SKM-1 (cell line): ENCODE data around the gene MEN1.
"Not testable (repeated sequence)": the region's sequence is repeated elsewhere in the genome, so short reads cannot be mapped to it uniquely, and the experiment has no call there.

Experiments used
- DNase-seq: peaks from one replicate; lab custom pipeline; 2025; ENCODE audit not compliant: unreplicated experiment; lab: John Stamatoyannopoulos, UW

Gene MEN1

DNA sequence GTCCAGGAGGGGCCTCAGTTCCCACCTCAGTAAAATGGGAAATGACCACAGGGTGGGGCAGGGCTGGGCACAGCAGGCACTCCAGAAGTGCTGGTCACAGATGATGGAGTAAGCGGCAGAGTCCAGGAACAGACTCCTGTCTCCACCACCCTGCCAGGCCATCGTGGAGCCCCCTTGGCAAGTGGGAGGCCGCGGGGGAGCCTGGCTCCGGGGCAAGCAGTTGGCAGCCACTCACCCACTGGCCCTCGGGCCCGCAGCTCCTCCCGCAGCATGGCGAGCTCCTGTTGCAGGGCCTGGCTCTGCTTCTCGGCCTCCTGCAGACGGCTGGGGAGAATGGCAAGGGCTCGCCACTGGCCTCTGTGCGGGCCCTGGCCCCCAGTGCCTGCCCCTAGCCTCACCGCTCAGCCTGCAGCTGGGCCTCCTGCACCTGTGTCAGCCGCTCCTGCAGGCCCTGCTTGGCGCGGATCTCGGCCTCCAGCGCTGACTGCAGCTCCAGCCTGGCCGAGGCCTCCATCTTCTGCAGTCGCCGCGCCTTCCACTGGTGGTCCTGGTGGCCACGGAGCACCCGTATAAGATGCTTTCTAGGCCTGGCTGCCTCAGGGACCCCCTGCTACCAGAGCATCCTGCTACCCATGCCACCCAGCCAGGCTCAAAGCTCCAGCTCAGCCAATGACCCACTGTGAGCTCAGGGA, 23.8 kb upstream of the MEN1 start:
- no peak for DNase-seq

DNA sequence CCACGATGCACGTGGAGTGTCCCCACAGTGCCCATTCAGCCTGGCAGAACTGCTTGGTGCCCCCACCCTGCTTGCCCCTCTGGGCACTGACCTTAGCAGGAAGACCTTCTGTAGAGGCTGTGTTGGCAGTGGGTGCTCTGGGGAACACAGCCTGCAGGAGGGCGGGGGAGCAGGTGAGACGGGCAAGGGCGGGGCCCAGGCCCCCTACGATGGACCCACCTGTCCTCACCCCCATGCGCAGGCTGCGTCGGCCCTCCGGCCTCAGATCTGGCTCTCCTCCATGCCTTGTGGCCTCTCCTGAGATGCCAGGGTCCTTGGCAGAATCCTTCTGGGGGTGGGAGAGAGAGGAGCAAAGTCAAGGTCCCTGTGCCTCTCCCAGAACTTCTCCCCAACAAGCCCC, 23.2 kb upstream of the MEN1 start:
- DNase-seq: no peak

- no peak for DNase-seq
Measured at GRCh38 chr11:64833198-64833502, 22.8 kb upstream of the MEN1 start.

DNA sequence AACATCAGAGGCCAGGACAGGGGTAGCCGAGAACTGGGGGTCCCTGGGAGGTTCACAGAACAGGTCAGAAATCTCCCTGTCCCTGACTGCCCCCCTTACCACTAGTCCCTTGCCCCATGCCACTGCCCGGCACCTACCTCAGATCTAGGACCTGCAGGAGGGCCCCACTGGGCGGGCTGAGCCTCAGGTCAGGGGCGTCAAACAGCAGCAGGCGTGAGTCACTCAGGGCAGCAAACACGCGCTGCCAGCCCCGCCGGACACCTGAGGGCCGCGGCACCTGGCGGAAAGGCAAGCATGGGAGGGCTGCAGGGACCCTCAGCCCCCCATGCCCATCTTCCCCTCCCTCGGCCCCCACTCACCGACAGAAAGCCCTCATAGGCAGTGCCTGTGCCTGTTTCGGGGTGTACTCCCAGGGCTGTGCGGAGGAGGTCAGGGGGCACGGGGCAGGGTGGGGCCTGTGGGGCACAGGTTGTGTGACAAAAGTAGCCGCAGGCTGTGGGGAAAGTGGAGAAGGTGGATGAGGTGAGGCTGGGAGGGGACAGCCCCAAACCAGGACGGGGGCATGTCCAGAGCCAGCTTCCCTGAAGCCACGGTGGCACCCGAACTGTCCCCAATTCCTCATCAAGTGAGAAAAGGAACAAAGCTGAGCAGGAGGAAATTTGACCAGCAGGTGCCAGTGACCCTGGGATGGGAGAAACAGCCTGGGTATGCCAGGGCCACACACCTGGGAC, 22.3 kb upstream of the MEN1 start:
- DNase-seq: no peak

GRCh38 chr11:64831411-64831891, 21.1 kb upstream of the MEN1 start:
- no peak for DNase-seq

- no peak for DNase-seq
Measured at GRCh38 chr11:64829536-64830251, 19.3 kb upstream of the MEN1 start.

- DNase-seq: no peak
Measured at GRCh38 chr11:64827451-64827839, 17.1 kb upstream of the MEN1 start.

GRCh38 chr11:64826578-64827450, 16.5 kb upstream of the MEN1 start:
- no peak for DNase-seq

- no peak for DNase-seq
Measured at GRCh38 chr11:64826062-64826461, 15.7 kb upstream of the MEN1 start.

DNA sequence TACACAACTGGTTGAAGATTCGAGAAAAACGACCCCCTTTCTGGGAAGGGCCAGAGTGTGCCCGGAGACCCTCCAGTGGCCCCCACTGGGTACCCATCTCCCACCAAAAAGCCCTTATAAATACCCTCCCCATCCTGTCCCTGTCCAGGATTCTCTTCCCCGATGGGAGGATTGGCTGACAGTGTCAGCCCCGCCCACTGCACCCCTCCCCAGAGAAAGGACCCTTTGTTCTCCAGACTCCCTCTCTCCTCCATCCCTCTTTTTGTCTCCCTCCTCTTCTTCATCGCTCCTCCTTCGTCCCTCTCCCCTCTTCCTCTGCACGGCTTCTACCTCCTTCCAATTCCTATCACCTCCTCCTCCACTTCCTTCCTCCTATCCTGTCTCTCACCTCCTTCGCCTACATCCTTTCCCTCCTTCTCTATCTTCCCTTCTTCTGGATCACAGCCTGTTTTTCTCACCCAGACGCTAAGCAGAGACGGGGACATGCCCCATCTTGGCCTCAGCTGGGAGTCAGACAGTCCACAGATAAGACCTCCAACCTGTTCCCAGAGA, 13.3 kb upstream of the MEN1 start:
- no peak for DNase-seq

DNA sequence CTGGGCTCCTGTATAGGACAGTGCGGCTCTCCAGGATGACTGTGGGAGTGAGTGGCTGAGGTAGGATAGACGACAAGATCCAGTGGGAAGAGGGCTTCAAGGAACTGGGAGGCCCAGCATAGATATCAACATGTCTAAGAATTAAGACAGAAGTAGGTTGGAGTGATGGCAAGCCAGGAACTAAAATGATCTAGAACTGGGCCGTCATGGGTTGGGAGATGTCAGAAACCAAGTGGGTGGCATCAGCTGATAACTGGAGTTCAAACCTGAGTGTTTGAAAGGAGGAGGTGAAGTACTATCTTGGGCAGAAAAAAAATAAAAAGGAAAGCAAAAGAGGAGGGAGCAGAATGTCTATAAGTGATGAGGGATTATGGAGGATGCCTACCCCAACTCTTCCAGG, 7.1 kb upstream of the MEN1 start:
- DNase-seq: no peak

DNA sequence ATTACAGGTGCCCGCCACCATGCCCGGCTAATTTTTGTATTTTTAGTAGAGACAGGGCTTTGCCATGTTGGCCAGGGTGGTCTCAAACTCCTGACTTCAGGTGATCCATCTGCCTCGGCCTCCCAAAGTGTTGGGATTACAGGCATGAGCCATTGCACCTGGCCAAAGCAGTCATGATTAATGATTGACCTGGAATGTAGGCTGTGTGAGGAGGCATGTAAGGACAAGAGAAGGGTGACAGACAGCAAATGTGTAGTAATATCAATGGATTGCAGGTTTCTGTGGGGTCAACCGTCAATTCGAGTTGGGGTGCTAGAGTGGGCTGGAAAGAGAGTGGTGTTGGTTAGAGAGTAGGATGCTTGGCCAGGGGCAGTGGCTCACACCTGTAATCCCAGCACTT, 5.1 kb upstream of the MEN1 start:
- DNase-seq: not testable (repeated sequence)

GRCh38 chr11:64814712-64815187, 4.4 kb upstream of the MEN1 start:
- DNase-seq: no peak

GRCh38 chr11:64813826-64814225, 3.5 kb upstream of the MEN1 start:
- DNase-seq: no peak

GRCh38 chr11:64810891-64811272, 531 bp upstream of the MEN1 start:
- DNase-seq: no peak

GRCh38 chr11:64809781-64810241, 540 bp downstream of the MEN1 start:
- no peak for DNase-seq

DNA sequence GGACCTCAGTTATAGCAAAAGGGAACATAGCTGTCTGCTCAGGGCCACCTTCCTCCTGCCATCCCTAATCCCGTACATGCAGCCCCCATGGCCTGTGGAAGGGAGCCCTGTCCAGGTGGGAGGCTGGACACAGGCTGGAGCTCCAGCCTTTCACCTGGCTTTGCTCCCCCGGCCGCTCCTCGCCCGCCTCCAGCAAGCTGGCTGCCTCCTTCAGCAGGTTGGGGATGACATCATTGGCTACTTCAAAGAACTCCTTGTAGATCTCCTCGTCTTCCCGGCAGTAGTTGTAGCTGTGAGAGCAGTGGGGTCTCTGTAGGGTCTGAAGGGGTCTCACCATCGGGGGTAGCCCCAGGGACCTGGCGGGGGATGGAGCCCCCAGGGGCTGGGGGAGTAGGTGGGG, 4.9 kb downstream of the MEN1 start:
- no peak for DNase-seq

- no peak for DNase-seq
Measured at GRCh38 chr11:64804346-64805210, 5.8 kb downstream of the MEN1 start.

- no peak for DNase-seq
Measured at GRCh38 chr11:64803846-64804345, 6.5 kb downstream of the MEN1 start.
